Activated T-cell treated with anti-CD3 and anti-CD28 coated beads, Interleukin-2, amount 50 U/mL, for 4 hours (primary cell): ENCODE results near the gene DENND5B. TPM values are rescaled to one million over a fixed set of nuclear protein-coding genes. Genes with fewer than 3 reads are reported as not detected.

ENCODE experiments used
- total RNA-seq, 3 donors: library from RNA; stranded (reverse); gene quantifications; one replicate each; pipeline ENCODE4 v1.2.1, GENCODE V29; 2021

DENND5B gene
- total RNA-seq, 3 donors from 2014 or later = 0.10 to 0.33 (median 0.29) TPM

Other genes with a start within 250 kb of the DENND5B start
- under 1 TPM; 0.21 to 0.54 (median 0.38) TPM for gene ETFBKMT, start 68.6 kb upstream of the DENND5B start, total RNA-seq
- gene AMN1, start 137.9 kb upstream of the DENND5B start, total RNA-seq = 1 to 10 TPM; 3.4 to 4.7 (median 3.8) TPM